Fibroblast of mammary gland (primary cell): Measurements from ENCODE around the gene ADA.

Source experiments
- DNase-seq: peaks from one replicate; pipeline ENCODE4 v3.0.0-alpha.2; 2010; ENCODE audit warnings: low read depth
- H3K4me3 ChIP-seq: 2 replicates; pipeline ENCODE4 v1.5.1; 2011; ENCODE audit warnings: low read depth, mild to moderate bottlenecking, low read length, moderate library complexity; ENCODE audit not compliant: control insufficient read depth
- CTCF ChIP-seq: conservative IDR thresholded peaks from 2 replicates; pipeline ENCODE4 v1.5.1; 2011; ENCODE audit warnings: low read depth, low read length, inconsistent platforms; ENCODE audit not compliant: control insufficient read depth, insufficient read depth

The ADA gene

GRCh38 chr20:44694159-44694558 is 42.7 kb upstream of the ADA start:
- no peak overlapping the region for H3K4me3 ChIP-seq
- no peak for DNase-seq
- TF ChIP-seq CTCF: no peak

DNA sequence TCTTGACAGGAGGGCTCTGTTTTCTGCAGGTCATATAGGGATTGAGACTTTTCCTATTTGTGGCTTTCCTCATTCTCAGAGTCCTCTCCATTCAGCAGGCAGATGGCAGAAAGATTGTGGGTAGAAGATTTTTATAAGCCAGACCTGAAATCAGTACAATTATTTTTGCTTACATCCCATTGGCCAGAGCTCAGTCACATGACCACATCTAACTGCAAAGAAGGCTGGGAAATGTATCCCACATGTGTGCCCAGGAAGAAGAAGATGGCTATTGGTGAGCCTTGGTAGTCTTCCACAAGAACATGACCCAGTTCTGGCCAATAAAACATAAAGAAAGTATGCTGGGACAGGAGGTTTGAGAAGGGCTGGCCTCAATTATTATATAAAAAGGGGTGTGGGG is 42.1 kb upstream of the ADA start:
- TF ChIP-seq CTCF: no peak
- no peak overlapping the region for H3K4me3 ChIP-seq
- no peak for DNase-seq

DNA sequence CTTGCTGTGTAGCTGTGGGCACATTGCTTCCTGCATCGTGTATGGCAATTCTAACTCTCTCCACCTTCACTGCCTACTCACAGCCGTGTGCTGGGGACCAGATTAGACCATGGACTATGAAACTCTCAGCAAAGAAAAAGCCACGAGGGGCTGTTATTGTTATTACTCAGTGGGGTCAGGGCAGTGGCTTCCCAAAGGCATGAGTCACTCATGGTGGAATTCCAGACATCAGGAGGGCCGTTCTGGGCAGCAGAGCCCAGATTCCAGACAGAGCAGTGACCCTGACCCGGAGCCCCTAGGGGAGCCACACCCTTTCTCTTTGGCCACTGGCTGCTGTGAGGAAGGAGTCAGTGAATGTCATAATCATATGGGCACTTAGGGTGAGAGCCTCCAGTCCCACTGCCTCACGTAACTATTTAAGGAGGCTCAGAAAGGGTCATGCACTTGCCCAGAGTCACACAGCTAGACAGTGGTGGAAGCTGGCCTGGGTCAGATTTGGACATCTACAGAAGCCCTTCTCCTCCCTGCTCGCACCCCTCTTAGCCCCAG is 41.5 kb upstream of the ADA start:
- TF ChIP-seq CTCF: no peak
- DNase-seq: peak; percentile 98
- H3K4me3 ChIP-seq: no peak overlapping the region

- peak; percentile 79 for DNase-seq
- H3K4me3 ChIP-seq: no peak overlapping the region
- TF ChIP-seq CTCF: no peak
Observed at GRCh38 chr20:44691424-44692423, 40.2 kb upstream of the ADA start.

DNA sequence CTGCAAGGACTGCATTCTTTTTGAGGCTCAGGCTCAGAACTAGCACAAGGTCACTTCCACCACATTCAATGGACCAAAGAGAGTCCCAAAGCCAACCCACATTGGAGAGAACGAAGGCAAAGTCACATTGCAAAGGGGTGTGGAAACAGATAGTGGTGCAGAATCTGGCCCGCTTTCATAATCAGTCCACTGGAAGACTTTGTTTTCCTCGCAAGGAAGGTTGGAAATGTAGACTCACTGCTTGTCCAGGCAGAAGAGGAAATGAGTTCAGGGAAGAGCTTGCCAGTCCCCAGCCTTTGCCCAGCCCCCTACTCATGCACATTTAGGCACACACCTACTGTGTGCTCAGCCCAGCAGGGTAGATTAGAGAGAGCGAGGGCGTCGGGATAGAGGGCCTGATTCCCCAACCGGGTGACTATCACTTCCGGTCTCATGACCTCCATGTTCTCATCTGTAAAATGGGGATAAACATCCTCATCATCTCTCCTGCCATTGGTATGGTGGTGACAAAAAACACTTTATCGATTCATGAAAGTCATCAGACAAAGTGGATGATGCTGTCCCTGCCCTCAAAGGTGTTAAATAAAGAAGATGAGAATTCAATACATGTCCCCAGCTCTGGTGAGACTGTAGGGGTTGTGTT is 39.4 kb upstream of the ADA start:
- TF ChIP-seq CTCF: no peak
- no peak overlapping the region for H3K4me3 ChIP-seq
- peak; percentile 53 for DNase-seq

DNA sequence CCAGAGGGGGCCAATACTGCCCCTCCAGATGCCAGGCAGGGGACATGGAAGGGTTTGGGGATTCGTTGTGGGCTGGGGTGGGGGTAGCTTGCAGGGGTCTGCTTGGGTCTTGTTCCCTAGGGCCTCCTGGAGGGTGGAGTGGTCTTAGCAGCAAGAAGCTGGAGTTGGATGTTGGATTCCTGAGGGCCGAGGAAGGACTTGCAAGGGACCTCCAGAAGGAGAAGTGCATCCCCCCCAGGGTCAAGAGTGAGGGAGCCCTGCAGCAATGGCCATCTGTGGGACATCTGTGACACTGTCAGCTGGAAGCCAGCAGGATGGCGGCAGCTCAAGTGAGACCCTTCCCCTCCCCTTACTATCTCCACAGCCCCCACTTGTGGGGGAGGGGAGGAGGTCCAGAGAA is 38.3 kb upstream of the ADA start:
- no peak for DNase-seq
- no peak overlapping the region for H3K4me3 ChIP-seq
- TF ChIP-seq CTCF: no peak
